NCI-H1092 treated with DMSO at 0.1 percent for 48 hours (cell line): Measurements from ENCODE around the gene SPNS3.

ENCODE experiments used
- DNase-seq: peaks from one replicate; lab custom pipeline; 2025; lab: John Stamatoyannopoulos, UW

Gene SPNS3

GRCh38 chr17:4527566-4528125, 93.9 kb downstream of the SPNS3 start:
- no peak for DNase-seq

GRCh38 chr17:4529533-4530152, 95.9 kb downstream of the SPNS3 start:
- no peak for DNase-seq

- DNase-seq, result no peak
Observed at GRCh38 chr17:4530799-4531730, 97.3 kb downstream of the SPNS3 start.

- no peak for DNase-seq
Observed at GRCh38 chr17:4531988-4532736, 98.4 kb downstream of the SPNS3 start.

- DNase-seq, result no peak
Observed at GRCh38 chr17:4532860-4533522, 99.3 kb downstream of the SPNS3 start.

GRCh38 chr17:4533523-4534504, 100.1 kb downstream of the SPNS3 start:
- DNase-seq, result no peak

- no peak for DNase-seq
Observed at GRCh38 chr17:4534515-4534914, 100.8 kb downstream of the SPNS3 start.

- DNase-seq, result no peak
Observed at GRCh38 chr17:4534928-4535666, 101.4 kb downstream of the SPNS3 start.

- no peak for DNase-seq
Observed at GRCh38 chr17:4535667-4536258, 102.0 kb downstream of the SPNS3 start.

- DNase-seq, result no peak
Observed at GRCh38 chr17:4536259-4536741, 102.6 kb downstream of the SPNS3 start.

GRCh38 chr17:4536742-4537411, 103.1 kb downstream of the SPNS3 start:
- DNase-seq, result no peak
